ENCODE measurements around the gene PITPNC1.
A peak's percentile ranks its signal among the peaks of the same experiment; 100 is the strongest.
"Not testable (repeated sequence)": the region's sequence is repeated elsewhere in the genome, so short reads cannot be mapped to it uniquely, and the experiment has no call there.

The PITPNC1 gene

GRCh38 chr17:67606896-67607604, 230.0 kb downstream of the PITPNC1 start:
- no peak overlapping the region for H3K4me3 Mint-ChIP-seq
- DNase-seq (no peak), ATAC-seq (no peak)
- no peaks in the 10 kb centered on the region for H3K27me3 Mint-ChIP-seq
- no peaks in the 10 kb centered on the region for H3K9me3 Mint-ChIP-seq
- peak overlapping the region in 1 of 2 donors; percentile 87 for H3K27ac Mint-ChIP-seq
- peaks cover 13% of the 10 kb centered on the region for H3K4me1 Mint-ChIP-seq

- H3K4me1 Mint-ChIP-seq = peaks cover 16% of the 10 kb centered on the region
- peak overlapping the region in 1 of 2 donors; percentile 48 for H3K27ac Mint-ChIP-seq
- ATAC-seq (no peak), DNase-seq (no peak)
- H3K9me3 Mint-ChIP-seq = no peaks in the 10 kb centered on the region
- no peaks in the 10 kb centered on the region for H3K27me3 Mint-ChIP-seq
- H3K4me3 Mint-ChIP-seq = no peak overlapping the region
Observed at GRCh38 chr17:67610061-67610460, 233.0 kb downstream of the PITPNC1 start.

GRCh38 chr17:67613961-67614360, 236.9 kb downstream of the PITPNC1 start:
- Mint-ChIP-seq H3K9me3 (no peaks in the 10 kb centered on the region), H3K27me3 (no peaks in the 10 kb centered on the region), H3K4me3 (no peak overlapping the region), H3K4me1 (peaks cover 16% of the 10 kb centered on the region), H3K27ac (no peak overlapping the region)
- ATAC-seq (no peak), DNase-seq (no peak)

GRCh38 chr17:67615011-67615561, 238.0 kb downstream of the PITPNC1 start:
- Mint-ChIP-seq H3K27ac (peak overlapping the region in 1 of 2 donors; percentile 81), H3K27me3 (no peaks in the 10 kb centered on the region), H3K9me3 (no peaks in the 10 kb centered on the region), H3K4me1 (peaks cover 16% of the 10 kb centered on the region), H3K4me3 (no peak overlapping the region)
- ATAC-seq = no peak
- DNase-seq = no peak

DNA sequence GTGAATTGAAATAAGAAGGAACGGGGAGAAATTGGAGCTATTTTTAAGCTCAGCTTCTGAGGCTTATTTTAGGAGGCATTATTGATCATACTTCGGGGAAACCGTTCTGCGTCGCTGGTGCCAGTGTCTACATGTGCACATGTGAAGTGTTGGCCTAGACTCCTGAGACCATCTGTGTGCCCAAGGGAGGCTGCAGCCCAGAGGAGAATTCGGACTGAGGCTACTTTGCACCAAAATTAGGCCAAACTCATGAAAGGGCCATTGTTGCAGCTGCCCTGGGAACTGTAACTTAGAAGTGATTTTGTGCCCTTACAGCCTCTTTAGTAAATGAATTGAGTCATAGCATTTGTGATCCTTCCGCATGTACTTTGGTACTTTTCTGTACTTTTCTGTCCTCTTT, 238.7 kb downstream of the PITPNC1 start:
- Mint-ChIP-seq H3K4me1 (peaks cover 16% of the 10 kb centered on the region), H3K9me3 (no peaks in the 10 kb centered on the region), H3K4me3 (no peak overlapping the region), H3K27ac (no peak overlapping the region), H3K27me3 (no peaks in the 10 kb centered on the region)
- DNase-seq = no peak
- no peak for ATAC-seq

- ATAC-seq (no peak), DNase-seq (no peak)
- H3K27ac Mint-ChIP-seq = no peak overlapping the region
- H3K9me3 Mint-ChIP-seq = no peaks in the 10 kb centered on the region
- H3K4me1 Mint-ChIP-seq = peaks cover 11% of the 10 kb centered on the region
- H3K27me3 Mint-ChIP-seq = no peaks in the 10 kb centered on the region
- H3K4me3 Mint-ChIP-seq = no peak overlapping the region
Observed at GRCh38 chr17:67617304-67617899, 240.3 kb downstream of the PITPNC1 start.

GRCh38 chr17:67619555-67619954, 242.5 kb downstream of the PITPNC1 start:
- H3K4me1 Mint-ChIP-seq = no peaks in the 10 kb centered on the region
- H3K27ac Mint-ChIP-seq = peak overlapping the region in 1 of 2 donors; percentile 69
- H3K9me3 Mint-ChIP-seq = no peaks in the 10 kb centered on the region
- DNase-seq = no peak
- no peak for ATAC-seq
- no peak overlapping the region for H3K4me3 Mint-ChIP-seq
- no peaks in the 10 kb centered on the region for H3K27me3 Mint-ChIP-seq

DNA sequence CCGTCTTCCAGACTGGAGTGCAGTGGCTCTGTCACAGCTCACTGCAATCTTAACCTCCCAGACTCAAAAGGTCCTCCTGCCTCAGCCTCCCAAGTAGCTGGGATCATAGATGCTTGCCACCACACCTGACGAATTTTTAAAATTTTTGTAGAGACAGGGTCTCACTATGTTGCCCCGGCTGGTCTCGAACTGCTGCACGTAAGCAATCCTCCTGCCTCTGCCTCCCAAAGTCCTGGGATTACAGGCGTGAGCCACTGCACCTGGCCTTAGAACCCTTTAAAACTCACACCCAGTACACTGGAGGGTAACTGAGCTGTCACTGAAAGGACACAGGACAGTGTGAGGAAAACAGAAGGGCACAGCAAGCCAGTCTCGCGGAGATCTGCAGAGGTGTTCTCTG, 243.0 kb downstream of the PITPNC1 start:
- ATAC-seq = no peak
- Mint-ChIP-seq H3K27me3 (no peaks in the 10 kb centered on the region), H3K4me3 (no peak overlapping the region), H3K9me3 (no peaks in the 10 kb centered on the region), H3K4me1 (no peaks in the 10 kb centered on the region), H3K27ac (peak overlapping the region in 1 of 2 donors; percentile 69)
- DNase-seq = no peak

DNA sequence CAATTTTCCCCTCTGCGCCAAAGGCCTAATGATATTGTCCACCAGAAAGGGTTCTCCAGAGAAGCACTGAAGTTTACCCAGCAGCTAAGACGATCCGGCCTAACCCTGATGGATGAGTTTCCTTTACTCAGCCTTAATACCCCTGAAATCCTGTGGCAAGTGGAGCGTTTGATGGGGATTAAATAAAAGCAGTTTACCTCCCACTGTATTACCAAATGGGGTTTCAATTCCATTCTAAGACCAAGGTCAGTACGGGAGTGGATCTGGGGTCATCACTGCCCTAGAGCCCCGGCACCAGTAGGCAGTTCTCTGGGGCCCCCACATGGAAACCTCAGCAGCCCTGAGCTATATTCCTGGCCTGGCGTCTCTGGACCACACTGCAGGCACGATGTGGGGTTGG, 243.6 kb downstream of the PITPNC1 start:
- no peak for ATAC-seq
- Mint-ChIP-seq H3K27ac (no peak overlapping the region), H3K4me3 (no peak overlapping the region), H3K9me3 (no peaks in the 10 kb centered on the region), H3K4me1 (no peaks in the 10 kb centered on the region), H3K27me3 (no peaks in the 10 kb centered on the region)
- no peak for DNase-seq

DNA sequence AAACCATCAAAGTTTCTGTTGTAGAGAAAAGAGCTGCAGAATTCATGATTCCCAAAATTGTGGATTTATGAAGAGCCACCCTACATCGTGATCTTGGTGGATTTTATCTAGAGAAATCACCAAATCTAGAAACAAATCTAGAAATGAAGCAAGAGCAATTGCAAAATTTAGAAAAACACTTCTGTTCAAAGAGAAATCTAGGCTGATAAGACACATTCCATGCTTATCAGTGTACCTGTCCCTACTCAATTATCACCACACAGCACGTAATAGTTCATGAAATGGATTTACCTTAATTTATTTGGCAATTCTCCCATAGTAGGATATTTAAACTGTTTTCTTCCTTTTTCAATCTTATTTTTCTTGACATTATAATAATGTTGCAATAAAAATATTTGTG, 246.7 kb downstream of the PITPNC1 start:
- ATAC-seq (no peak), DNase-seq (no peak)
- H3K4me3 Mint-ChIP-seq = no peak overlapping the region
- H3K27ac Mint-ChIP-seq = no peak overlapping the region
- peaks cover 10% of the 10 kb centered on the region for H3K4me1 Mint-ChIP-seq
- no peaks in the 10 kb centered on the region for H3K9me3 Mint-ChIP-seq
- no peaks in the 10 kb centered on the region for H3K27me3 Mint-ChIP-seq

DNA sequence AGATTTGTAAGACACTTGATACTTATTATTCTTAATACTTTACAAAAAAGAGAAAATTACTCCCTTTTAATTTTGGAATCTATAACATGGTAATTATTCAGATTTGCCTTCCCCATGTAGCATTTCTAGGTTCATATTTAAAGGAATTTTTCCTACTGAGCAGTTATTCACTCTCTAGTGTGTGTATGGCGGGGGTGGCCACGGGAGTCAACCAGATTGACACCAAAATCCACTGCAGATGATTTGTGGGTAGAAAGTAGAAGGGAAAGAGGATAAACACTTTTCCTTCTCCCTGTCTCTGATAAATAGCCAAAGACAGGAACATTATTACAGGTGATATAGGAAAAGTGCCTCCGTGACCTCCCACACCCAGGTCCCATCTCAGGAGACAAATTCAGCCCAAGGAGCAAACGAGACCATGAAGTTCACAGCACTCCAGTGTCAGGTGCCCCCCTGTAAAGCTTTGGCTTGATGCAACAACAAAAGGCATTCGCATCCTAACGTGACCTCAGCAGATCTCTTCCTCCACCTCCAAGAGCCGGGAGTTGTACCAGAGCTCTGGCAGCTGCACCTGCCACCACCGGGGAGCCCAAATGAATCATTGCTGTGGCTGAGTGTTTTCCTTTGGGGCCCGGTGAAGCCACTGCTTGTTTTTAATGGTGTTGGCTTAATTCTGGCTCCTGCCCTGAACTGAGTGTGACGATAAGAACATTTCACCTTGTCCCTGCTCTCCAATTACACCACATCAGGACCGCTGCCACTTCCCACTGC, 248.0 kb downstream of the PITPNC1 start:
- Mint-ChIP-seq H3K27ac (no peak overlapping the region), H3K27me3 (no peaks in the 10 kb centered on the region), H3K4me3 (no peak overlapping the region), H3K4me1 (peaks cover 14% of the 10 kb centered on the region), H3K9me3 (no peaks in the 10 kb centered on the region)
- ATAC-seq (no peak), DNase-seq (no peak)

DNA sequence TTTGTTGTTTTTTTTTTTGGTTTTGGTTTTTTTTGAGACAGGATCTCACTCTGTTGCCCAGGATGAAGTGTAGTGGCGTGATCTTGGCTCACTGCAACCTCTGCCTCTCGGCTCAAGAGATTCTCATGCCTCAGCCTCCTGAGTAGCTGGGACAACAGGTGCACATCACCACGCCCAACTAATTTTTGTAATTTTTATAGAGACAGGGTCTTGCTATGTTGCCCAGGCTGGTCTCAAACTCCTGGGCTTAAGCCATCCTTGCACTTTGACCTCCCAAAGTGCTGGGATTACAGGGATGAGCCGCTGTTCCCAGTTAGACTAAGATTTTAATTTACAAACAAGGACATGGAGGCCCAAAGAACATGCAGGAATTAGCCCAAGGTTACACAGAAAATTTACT, 248.9 kb downstream of the PITPNC1 start:
- ATAC-seq (no peak), DNase-seq (no peak)
- H3K4me3 Mint-ChIP-seq = no peak overlapping the region
- peak overlapping the region in 1 of 2 donors; percentile 27 for H3K27ac Mint-ChIP-seq
- peaks cover 14% of the 10 kb centered on the region for H3K4me1 Mint-ChIP-seq
- no peaks in the 10 kb centered on the region for H3K9me3 Mint-ChIP-seq
- H3K27me3 Mint-ChIP-seq = no peaks in the 10 kb centered on the region

GRCh38 chr17:67628580-67629013, 251.5 kb downstream of the PITPNC1 start:
- DNase-seq = peak in 1 of 2 donors; percentile 29
- peaks cover 14% of the 10 kb centered on the region for H3K4me1 Mint-ChIP-seq
- no peaks in the 10 kb centered on the region for H3K9me3 Mint-ChIP-seq
- peak; percentile 66 for ATAC-seq
- H3K4me3 Mint-ChIP-seq = no peak overlapping the region
- no peaks in the 10 kb centered on the region for H3K27me3 Mint-ChIP-seq
- peak overlapping the region in 1 of 2 donors; percentile 86 for H3K27ac Mint-ChIP-seq

GRCh38 chr17:67629971-67630320, 252.9 kb downstream of the PITPNC1 start:
- no peaks in the 10 kb centered on the region for H3K9me3 Mint-ChIP-seq
- H3K4me1 Mint-ChIP-seq = peaks cover 14% of the 10 kb centered on the region
- no peak overlapping the region for H3K4me3 Mint-ChIP-seq
- H3K27me3 Mint-ChIP-seq = no peaks in the 10 kb centered on the region
- peak overlapping the region in 1 of 2 donors; percentile 19 for H3K27ac Mint-ChIP-seq
- DNase-seq (no peak), ATAC-seq (no peak)

DNA sequence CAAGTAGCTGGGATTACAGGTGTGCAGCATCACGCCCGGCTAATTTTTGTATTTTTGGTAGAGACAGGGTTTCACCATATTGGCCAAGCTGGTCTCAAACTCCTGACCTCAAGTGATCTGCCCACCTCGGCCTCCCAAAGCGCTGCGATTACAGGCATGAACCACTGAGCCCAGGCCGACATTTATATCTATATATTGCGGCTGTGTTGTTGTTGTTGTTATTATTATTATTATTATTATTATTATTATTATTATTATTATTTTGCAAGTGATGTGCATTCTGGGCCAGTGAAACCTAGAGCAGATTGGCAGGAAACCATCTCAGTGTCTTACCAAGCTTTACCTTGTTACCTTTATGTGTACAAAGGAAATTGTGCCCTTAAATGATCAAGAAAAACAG, 253.8 kb downstream of the PITPNC1 start:
- not testable (repeated sequence) for H3K4me3 Mint-ChIP-seq, H3K27ac Mint-ChIP-seq, ATAC-seq, H3K9me3 Mint-ChIP-seq, H3K27me3 Mint-ChIP-seq, DNase-seq
- H3K4me1 Mint-ChIP-seq = peaks cover 14% of the 10 kb centered on the region

DNA sequence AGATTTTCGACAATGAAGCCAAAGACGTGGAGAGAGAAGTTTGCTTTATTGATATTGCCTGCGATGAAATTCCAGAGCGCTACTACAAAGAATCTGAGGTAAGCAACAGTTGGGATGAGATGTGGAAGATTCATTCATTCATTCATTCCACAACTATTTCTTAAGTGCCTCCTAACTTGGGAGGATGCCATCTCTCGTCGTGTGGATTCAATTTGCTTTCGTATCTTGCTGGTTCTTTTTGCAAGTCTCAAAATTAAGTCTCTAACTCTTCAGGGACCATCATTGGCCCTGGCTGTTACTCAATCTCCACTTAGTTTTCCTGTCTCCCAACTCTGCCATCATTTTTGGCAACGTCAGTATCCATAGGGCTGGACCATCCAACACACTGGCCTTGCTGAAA, 255.1 kb downstream of the PITPNC1 start:
- Mint-ChIP-seq H3K4me3 (no peak overlapping the region), H3K4me1 (peaks cover 14% of the 10 kb centered on the region), H3K27me3 (no peaks in the 10 kb centered on the region), H3K9me3 (no peaks in the 10 kb centered on the region), H3K27ac (peak overlapping the region in 1 of 2 donors; percentile 14)
- DNase-seq = no peak
- ATAC-seq = no peak

All from stimulated activated naive CD8-positive, alpha-beta T cell treated with anti-CD3 and anti-CD28 coated beads, Interleukin-15, amount 100 ng/mL, for 72 hours (primary cell).